IPS-NIHi7 (cell line): ENCODE data around the gene MEI4.
"Not testable (repeated sequence)": the region's sequence is repeated elsewhere in the genome, so short reads cannot be mapped to it uniquely, and the experiment has no call there.

Experiments
- DNase-seq: peaks from one replicate; pipeline ENCODE4 v3.0.0; 2012; ENCODE audit warnings: mixed read lengths; ENCODE audit errors: extremely low spot score

Gene MEI4

DNA sequence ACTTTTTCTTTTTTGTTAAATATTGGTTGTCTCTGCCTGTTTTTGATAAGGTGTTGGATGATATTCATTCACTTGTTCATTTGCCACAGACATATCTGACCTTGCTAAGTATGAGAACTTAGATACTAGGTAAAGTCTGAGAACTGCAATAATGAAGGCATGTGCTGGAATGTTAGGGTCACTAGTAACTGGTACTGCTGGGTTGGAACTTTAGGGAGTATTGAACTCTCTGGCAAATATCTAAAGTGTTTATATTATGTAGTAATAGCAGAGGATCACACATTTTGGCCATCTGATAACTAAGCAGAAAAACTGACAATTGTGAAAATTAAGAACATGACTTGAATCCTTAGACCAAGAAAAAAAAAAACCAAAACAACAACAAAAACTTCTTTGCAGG lies 162.7 kb downstream of the MEI4 start:
- DNase-seq, result no peak

DNA sequence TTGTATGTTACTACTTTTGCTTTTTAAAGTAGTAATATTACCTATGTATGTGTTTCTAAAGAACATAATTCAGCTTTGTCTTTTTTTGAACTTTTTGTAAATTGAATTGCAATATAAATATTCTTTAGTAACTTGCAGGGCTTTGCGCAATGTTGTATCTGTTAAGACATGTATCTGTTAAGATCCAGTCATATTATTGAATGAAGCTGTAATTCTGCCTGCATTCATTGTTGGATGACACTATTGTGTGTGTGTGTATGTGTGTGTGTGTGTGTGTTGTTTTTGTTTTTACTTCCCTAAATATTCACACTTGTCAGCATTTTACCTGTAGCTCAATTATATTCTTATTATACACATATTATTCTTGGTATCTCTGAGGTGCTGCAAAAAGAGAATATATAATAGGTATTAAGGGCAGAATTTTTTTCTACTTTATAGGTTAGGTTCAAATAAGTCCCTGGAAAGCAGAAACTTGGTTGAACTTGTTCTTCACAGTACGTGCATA lies 164.0 kb downstream of the MEI4 start:
- no peak for DNase-seq

DNA sequence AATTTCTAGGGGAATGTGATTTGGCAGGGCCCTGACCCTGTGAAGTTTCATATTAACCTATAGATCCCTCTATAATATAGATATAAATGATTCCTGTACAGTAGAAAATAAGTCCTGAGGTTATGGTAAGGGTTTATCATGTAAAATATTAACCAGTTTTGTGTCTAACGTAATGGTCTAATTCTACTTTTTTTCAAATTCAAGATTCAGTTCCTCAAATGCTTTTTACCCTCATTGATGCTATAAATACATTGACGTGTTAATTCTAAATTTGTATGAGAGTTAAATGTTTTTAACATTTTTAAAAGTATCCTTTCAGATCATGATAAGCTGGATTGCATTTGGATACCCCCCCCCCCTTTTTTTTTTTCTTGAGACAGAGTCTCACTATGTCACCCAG lies 169.4 kb downstream of the MEI4 start:
- no peak for DNase-seq

DNA sequence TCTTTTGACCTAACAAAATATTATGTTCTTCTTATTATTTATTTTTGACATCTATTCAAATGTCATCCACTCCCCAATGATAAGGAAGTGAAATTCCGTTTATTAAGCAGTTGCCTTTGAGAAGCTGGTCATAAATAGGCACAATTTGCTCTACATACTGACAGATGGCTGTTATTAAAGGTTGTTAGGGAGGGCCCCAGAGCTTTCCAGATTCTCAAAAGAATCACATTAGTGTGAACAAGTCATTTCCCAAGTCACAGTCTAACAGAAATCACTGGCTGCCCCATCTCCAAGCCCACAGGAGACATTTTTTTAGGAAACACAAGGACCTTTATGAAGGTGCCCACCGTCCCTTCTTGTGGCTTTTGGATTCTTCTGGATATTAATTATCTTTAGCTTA lies 172.4 kb downstream of the MEI4 start:
- DNase-seq, result no peak

DNA sequence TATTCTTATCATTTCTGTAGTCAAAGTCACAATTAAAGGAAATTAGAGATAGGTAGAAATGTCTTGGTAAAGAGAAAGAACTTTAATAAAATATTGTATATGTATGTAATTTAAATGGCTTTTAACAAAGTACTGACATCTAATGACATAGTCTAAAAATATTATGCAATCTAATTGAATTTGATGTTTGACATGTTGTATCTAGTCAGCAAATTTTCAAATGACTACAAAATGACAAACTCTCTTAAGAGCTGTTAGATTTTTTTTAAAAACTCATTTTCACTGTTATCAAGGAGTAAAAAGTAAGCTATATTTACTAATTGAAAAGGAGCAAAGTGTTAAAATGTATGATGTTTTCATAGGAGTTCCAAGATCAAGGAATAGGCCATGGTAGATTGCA lies 176.9 kb downstream of the MEI4 start:
- no peak for DNase-seq

DNA sequence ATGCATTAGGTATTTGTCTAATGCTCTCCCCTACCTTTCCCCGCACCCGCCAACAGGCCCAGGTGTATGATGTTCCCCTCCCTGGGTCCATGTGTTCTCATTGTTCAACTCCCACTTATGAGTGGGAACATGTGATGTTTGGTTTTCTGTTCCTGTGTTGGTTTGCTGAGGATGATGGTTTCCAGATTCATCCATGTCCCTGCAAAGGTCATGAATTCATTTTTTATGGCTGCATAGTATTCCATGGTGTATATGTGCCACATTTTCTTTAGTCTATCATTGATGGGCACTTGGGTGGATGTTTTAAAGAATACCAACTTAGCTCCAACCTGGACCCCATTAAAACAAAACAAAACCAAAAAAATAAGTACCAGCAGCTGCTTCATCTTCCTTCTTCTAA lies 180.9 kb downstream of the MEI4 start:
- not testable (repeated sequence) for DNase-seq

DNA sequence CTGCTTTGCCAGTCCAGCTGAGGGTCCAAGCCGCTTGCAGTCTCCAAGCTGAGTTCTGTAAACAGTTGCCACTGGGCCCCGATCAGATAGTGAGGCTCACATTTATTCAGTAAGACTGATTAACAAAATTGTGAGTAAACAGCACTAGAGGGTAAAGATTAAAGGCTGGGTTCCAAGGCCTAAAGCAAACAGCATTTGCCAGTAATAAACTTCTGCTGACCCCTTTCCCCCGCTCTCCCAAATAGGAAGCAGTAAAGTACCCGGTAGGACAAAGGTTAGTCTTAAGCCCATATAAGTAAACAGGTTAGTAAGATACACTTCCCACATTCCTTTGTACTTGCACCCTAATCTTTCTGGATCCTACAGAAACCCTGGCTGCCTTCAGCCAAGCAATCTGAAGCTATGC lies 181.8 kb downstream of the MEI4 start:
- DNase-seq, result no peak

DNA sequence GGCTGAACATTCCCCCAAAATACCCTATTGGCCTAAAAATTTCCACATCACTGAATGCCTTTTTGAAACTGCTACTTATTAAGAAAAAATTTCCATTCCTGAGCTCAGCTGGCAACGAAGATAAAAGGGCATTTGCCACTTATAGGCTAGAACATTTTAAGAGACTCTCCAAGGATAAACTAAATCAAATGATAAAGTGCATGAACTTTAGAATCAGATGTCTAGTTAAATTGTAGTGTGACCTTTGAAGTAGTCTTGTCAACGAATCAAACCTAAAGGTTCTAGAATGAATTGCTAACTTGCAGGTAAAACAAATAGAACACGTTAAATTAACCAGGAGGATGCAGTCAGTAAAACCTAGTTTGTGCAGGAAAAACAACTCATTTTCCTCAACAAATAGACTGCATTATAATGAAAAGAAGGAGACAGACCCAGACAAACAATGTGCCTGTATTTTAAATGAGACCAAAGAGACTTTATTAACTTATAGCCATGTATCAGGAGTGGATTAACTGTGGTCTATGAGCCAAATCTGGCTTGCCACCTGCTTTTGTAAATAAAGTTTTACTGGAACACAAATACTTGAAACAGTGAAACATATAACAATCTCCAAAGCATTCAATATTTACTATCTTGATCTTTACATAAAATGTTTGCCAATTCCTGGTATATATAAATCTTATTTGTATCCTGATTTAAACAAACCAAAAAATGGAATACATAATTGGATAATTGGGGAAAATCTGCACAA lies 184.4 kb downstream of the MEI4 start:
- no peak for DNase-seq

DNA sequence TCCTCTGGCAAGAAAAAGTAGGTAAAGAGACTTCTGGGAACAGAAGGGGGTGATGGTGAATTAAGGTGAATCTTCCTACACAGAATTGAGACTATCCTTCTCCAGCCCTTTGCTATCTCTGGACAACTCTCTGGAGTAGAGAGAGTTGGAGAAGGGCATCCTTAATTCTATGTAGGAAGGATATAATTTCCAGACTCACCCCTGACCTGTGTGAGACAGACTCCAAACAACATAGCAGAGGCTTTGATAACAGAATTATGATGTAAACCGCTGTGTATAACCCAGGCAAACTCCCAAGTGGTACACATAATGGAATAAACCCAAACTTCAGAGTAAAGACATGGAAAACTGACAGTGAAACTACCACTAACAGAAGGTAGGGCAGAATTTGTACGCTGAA lies 186.5 kb downstream of the MEI4 start:
- DNase-seq, result no peak

DNA sequence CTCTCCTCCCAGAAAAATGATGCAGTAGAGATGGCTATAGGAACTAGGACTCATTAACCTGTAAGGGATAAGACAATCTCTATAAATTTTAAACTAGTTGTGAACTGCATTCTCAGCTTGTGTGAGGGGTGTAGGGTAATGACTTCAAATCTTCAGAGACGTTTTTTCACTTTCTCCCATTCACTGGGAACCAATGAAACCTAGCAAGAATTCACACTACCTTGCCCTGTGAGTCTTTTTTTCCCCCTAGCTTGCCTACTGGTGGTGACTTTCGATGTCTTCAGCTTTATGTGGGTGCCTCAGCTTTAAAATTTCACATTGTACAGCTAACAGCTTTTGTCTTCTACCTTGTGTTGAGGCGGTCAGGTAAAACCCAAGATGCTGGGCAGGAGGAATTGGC lies 192.0 kb downstream of the MEI4 start:
- no peak for DNase-seq

DNA sequence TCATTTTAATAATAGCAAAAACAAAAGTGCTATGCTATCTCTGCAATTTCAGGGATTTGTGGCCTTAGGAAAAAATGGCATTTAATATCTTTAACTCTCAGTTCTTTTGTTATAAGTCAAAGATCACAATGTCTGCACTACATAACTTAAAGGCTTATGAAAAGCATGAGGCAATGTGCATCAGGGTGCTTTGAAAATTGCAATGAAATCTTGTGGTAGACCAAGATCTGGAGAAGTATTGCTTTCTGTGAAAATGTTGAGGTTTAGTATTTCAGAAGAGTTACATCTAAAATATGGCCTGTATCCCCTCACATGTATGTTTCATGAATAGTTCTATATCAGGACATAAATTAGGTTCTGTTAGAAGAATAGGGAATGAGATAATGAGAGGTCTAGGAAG lies 200.6 kb downstream of the MEI4 start:
- no peak for DNase-seq

DNA sequence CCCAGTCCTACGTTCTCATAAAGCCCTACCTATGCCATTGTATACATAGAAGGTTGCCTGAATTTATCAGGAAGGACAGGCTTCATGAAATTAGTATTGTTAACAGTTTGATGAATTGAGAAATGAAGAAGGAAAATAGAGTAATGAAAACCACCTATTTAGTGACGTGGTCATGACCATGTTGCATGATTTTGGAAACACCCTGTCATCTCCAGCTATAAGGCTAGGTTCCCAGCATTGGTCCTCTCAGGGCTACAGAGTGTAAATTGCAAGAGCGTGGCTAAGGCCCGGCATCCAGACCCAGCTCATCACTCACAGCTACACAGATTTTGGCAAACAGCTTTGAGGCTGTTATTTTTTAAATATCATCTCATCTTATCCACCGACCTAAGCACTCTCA lies 203.6 kb downstream of the MEI4 start:
- DNase-seq, result no peak

DNA sequence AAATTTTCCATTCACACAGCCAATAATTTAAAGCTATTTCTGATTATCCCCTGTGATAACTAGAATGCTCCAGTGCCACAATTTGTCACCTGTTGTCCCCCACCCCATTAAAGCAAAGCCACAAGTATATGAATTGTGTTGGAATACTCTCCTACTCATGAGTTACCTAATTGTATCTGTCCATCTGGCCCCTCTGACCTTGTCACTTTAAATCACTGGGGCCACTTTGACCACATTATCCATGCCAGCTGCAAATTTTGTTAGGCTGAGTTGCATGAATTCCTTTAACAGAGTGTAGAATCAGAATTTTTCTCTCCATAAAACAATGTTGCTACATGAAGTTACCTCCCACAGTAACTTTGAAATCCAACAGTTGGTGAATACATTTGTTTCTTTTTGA lies 204.6 kb downstream of the MEI4 start:
- no peak for DNase-seq

DNA sequence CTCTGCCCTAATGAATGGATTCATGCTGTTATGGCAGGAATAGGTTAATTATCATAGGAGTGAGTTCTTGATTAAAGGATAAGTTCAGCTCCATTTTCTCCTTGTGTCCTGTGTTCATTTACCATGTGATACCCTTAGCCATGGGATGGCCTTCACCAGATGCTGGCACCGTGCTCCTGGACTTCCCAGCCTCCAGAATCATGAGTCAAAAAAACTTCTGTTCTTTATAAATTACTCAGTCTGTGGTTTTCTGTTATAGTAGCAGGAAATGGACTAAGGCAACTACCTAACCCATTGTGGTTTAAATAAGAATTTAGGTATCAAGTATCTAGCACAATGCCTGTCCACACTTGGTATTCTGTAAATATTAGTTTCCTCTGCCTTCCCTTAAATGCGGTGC lies 223.5 kb downstream of the MEI4 start:
- no peak for DNase-seq

DNA sequence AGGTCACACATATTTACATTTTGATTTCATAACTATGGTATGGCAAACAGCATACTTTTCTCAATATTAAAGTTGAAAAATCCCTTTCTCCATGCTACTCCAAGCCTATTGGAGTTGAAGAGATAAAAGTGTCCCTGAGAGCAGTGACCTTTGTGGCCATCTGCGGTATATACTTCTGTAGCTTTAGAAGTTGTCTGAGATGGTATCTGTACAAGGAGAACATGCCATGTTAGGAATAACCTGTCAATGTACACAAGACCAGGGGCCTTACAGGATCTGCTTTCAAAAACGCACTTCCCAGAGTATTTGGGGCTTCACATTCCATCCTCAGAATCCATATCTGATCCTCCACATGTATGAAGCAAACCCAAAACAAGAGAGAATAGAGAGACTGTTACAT lies 226.7 kb downstream of the MEI4 start:
- no peak for DNase-seq

DNA sequence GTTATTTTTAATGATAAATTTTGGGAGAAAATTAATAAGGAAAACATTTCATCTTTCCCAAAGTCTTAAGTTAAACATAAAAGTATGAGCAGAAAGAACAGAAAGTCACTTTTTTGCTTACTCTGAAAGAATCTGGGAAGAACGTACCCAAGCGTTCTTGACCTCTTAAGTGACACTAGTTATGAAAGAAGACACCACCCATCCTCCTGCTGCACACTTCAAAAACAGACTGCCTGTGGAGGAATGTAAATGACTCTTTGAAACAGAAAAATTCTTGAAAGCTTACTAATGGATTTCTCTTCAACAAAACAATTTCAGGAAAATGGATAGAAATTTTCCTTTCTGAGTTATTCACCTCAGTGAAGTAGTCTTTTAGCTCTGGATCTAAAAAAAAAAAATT lies 227.7 kb downstream of the MEI4 start:
- DNase-seq, result no peak

DNA sequence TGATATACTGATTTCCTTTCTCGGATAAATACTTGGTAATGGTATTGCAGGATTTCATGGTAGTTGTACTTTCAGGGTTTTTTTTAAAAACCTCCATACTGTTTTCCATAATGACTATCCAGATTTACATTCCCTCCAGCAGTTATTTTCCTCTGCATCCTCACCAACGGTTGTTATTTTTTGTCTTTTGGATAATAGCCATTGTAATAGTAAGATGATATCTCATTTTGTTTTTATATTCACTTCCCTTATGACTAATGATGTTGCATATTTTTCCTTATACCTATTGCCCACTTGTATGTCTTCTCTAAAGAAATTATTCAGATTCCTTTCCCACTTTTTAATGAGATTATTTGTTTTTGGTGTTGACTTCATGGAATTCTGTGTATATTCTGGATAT lies 231.0 kb downstream of the MEI4 start:
- DNase-seq, result no peak

DNA sequence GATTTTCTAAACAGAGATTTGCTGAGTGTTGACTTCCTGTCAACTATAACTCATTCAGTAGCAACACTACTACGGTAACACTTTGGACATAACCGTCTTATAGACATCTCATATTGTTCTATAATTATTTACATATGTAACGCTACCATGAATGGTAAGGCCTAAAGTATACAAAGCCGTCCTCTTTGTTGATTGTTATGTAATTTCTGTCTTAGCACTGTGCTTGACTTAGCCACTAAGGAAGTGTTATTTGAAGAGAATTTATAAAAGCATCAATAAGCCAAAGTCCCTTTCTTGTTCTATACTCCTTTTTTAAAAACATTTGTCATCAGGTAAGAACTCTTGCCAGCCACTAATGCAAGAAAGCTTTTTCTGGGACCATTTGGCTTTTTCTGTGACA lies 240.6 kb downstream of the MEI4 start:
- no peak for DNase-seq

DNA sequence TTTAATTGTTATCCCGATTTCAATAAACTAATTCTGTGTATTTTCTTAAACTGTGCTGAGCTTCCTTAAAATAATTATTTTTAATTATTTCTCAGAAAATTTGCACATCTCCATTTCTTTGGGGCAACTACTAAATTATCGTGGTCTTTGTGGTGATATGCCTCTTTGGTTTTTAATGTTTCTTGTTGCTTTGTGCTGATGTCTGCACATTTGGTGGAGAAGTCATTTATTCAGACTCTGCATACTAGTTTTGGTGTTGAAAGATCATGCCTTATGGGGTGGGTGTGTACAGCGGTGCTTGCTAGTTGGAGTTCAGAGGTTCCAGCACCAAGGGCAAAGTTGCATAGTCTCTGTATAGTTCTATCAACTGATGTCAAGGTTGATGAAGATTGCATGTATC lies 253.2 kb downstream of the MEI4 start:
- no peak for DNase-seq

DNA sequence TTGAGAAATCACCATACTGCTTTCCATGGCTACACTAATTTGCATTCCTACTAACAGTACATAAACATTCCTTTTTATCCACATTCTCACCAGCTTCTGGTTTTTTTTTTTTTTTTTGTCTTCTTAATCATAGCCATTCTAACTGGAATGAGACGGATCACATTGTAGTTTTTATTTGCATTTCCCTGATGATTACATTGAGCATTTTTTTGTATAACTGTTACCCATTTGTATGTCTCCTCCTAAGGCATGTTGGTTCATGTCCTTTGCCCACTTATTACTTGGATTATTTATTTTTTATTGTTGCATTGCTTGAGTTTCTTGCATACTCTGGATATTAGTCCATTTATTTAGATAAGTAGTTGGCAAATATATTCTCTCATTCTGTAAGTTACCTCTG lies 258.0 kb downstream of the MEI4 start:
- DNase-seq, result no peak

DNA sequence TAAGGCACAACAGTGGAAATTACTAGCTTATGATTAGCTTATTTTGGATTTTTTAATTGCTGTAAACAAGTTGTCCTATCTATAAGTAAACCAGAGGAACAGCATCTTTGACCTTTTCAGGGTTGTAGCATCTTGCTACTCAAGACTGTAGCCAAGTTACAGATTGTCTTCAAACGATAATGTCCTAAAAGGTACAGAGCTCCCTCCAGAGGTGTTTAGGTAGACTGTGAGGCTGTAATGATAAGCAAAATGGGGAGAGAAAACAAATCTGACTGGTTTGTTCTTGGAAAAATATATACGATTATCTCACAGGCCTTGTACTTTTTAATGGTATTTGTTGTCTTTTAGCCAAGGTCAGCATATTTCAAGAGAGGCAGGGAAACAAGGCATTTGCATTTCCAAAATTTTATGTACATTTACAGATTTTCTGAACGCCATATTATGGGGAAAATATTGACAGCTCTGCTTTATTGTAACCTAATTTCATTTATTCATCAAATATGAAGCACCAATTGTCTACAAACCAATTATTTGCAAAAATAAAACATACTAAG lies 273.4 kb downstream of the MEI4 start:
- DNase-seq, result peak; percentile 43

DNA sequence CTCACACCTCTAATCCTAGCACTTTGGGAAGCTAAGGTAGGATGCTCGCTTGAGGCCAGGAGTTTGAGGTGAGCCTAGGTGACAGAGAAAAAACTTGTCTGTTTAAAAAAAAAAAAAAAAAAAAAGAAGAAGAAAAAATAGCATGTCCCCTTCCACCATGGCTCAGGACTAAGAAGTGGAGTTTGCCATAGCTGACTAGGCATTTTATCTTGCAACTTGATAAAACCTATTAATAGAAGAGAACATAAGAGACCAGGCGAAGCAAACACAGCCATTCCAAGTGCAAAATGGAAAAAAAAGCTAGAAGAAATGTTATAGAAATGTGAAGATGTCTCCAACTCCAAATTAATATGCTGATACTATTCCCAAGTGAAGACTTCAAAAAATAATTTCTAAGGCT lies 277.5 kb downstream of the MEI4 start:
- no peak for DNase-seq

DNA sequence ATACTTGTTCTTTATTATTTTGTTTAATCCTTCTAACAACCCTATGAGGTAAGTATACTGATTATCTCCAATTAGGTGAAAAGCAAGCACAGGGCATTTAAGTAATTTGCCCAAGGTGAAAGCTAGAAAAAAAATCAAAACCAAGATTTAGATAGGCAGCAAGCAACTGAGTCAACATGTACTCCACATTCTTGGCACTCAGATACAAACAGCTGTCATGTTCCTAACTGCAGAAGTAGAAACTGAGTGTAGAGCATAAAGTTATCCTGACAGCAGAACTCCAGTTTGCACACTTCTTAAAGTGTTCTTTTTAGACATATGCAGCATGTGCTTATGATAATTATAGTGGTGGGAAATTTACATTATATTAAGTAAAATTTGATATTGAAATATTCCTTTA lies 278.1 kb downstream of the MEI4 start:
- no peak for DNase-seq

DNA sequence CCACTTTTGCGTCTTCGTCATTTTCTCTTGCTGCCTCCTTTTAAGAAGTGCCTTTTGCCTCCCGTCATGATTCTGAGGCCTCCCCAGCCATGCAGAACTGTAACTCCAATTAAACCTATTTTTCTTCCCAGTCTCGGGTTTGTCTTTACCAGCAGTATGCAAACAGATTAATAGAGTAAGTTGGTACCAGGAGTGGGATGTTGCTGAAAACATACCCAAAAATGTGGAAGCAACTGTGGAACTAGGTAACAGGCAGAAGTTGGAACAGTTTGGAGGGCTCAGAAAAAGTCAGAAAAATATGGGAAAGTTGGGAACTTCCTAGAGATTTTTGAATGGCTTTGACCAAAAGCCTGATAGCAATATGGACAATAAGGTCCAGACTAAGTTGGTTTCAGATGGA lies 309.2 kb downstream of the MEI4 start:
- no peak for DNase-seq
